Endothelial cell of umbilical vein (primary cell): ENCODE measurements around the gene TYW1. TPM values are rescaled to one million over a fixed set of nuclear protein-coding genes. Genes with fewer than 3 reads are reported as not detected.
"Not testable (repeated sequence)": the region's sequence is repeated elsewhere in the genome, so short reads cannot be mapped to it uniquely, and the experiment has no call there.

Source experiments
- BruUV-seq: library from RNA; stranded (reverse); fragments of 400-500 nt; replicated peaks from 2 replicates; lab custom pipeline; 2021; lab: Mats Ljungman, UMichigan
- CTCF ChIA-PET: fragments of 300-600, 350-600 bp; sonication (Branson Sonifier 250); formaldehyde crosslinking; loops from one replicate; lab custom pipeline; 2021; ENCODE audit warnings: antibody characterized with exemption, inconsistent platforms; lab: Charles Lee
- POLR2A ChIA-PET: fragments of 300-600, 350-600 bp; sonication (Branson Sonifier 250); formaldehyde crosslinking; loops from one replicate; lab custom pipeline; 2021; ENCODE audit warnings: antibody characterized with exemption, inconsistent platforms; lab: Charles Lee
- DNase-seq: peaks from one replicate; pipeline ENCODE4 v3.0.0-alpha.2; 2011; ENCODE audit warnings: low read depth, low spot score
- FAIRE-seq: peaks from 2 replicates; lab custom pipeline; 2011; peaks lifted over from hg19 to GRCh38; lab: Jason Lieb, UNC
- H2AFZ ChIP-seq: 2 replicates; pipeline ENCODE4 v1.6.0; 2012; ENCODE audit warnings: low read depth, low read length, control low read depth, inconsistent platforms
- H3K27ac ChIP-seq: 2 replicates; pipeline ENCODE4 v1.5.1; 2011; ENCODE audit warnings: low read depth, mild to moderate bottlenecking, control low read depth, low read length, moderate library complexity; ENCODE audit not compliant: insufficient read depth
- H3K27me3 ChIP-seq, 2 experiments: 2 replicates each; pipeline versions ENCODE4 v1.6.0 to v1.6.1; 2011; ENCODE audit warnings: low read length in 2 of 2, mixed read lengths in 1 of 2; ENCODE audit not compliant: control insufficient read depth in 2 of 2, insufficient read depth in 2 of 2
- H3K36me3 ChIP-seq, 2 experiments: 2 replicates in 1 of 2; 3 replicates in 1 of 2; pipeline ENCODE4 v1.5.1; 2011; ENCODE audit warnings: low read length in 2 of 2, mild to moderate bottlenecking in 1 of 2, moderate library complexity in 1 of 2; ENCODE audit not compliant: control insufficient read depth in 2 of 2, insufficient read depth in 2 of 2; ENCODE audit errors: extremely low read depth in 1 of 2
- H3K4me1 ChIP-seq: 3 replicates; pipeline ENCODE4 v1.5.1; 2011; ENCODE audit warnings: mild to moderate bottlenecking, low read length; ENCODE audit not compliant: control insufficient read depth, insufficient read depth; ENCODE audit errors: extremely low read depth
- H3K4me2 ChIP-seq: 2 replicates; pipeline ENCODE4 v1.6.1; 2011; ENCODE audit warnings: low read length, control low read depth, mixed read lengths; ENCODE audit not compliant: insufficient read depth
- H3K4me3 ChIP-seq, 3 experiments: fragments of 200-600 bp in 1 of 3; sonication (generic), shearing (Covaris generic) in 1 of 3; replicated peaks in 1 of 3; 2 replicates each; pipeline ENCODE4 v1.5.1; 2011 to 2016; ENCODE audit warnings: control low read depth in 3 of 3, low read length in 3 of 3, mild to moderate bottlenecking in 2 of 3, inconsistent platforms in 1 of 3, low read depth in 1 of 3, moderate library complexity in 1 of 3; ENCODE audit not compliant: insufficient read depth in 1 of 3
- H3K79me2 ChIP-seq: 2 replicates; pipeline ENCODE4 v1.6.0; 2012; ENCODE audit warnings: low read length, inconsistent platforms; ENCODE audit not compliant: control insufficient read depth, insufficient read depth
- H3K9ac ChIP-seq: replicated peaks from 2 replicates; pipeline ENCODE3; 2011; ENCODE audit warnings: low read length, control low read depth; ENCODE audit not compliant: insufficient read depth; ENCODE audit errors: extremely low read depth
- H3K9me1 ChIP-seq: replicated peaks from 3 replicates; pipeline ENCODE4 v1.6.0; 2011; ENCODE audit warnings: mild to moderate bottlenecking, low read length; ENCODE audit not compliant: control insufficient read depth, insufficient read depth; ENCODE audit errors: extremely low read depth
- H3K9me3 ChIP-seq: replicated peaks from 2 replicates; pipeline ENCODE4 v1.5.1; 2012; ENCODE audit warnings: low read length, inconsistent platforms; ENCODE audit not compliant: control insufficient read depth, insufficient read depth
- H4K20me1 ChIP-seq: replicated peaks from 2 replicates; pipeline ENCODE3; 2011; ENCODE audit warnings: mild to moderate bottlenecking, low read length; ENCODE audit not compliant: control insufficient read depth, insufficient read depth; ENCODE audit errors: extremely low read depth
- GATA2 ChIP-seq: IDR thresholded peaks from 2 replicates; pipeline ENCODE4 v1.7.0; 2011; ENCODE audit warnings: low read depth, mild to moderate bottlenecking, moderate library complexity, mixed read lengths, low read length; ENCODE audit not compliant: insufficient read length, insufficient read depth
- JUN ChIP-seq: IDR thresholded peaks from 2 replicates; pipeline ENCODE4 v1.6.1; 2011; ENCODE audit warnings: borderline replicate concordance, low read depth; ENCODE audit not compliant: insufficient read length, insufficient read depth
- MYC ChIP-seq: IDR thresholded peaks from one replicate; pipeline ENCODE4 v1.6.1; 2011; ENCODE audit warnings: mild to moderate bottlenecking, low read depth, low read length
- POLR2A ChIP-seq: IDR thresholded peaks from 2 replicates; pipeline ENCODE4 v1.6.1; 2012; ENCODE audit warnings: low read depth, mild to moderate bottlenecking, control low read depth, low read length
- POLR2AphosphoS5 ChIP-seq: IDR thresholded peaks from 2 replicates; pipeline ENCODE4 v1.6.1; 2012; ENCODE audit warnings: low read depth, mild to moderate bottlenecking, control low read depth, low read length, moderate library complexity; ENCODE audit not compliant: insufficient read depth
- dilution Hi-C: fragments of 300-500 bp; cut with MboI; formaldehyde crosslinking; loops from one replicate; pipeline ENCODE4 v1.15.0; 2019; ENCODE audit warnings: low sequenced_read_pairs; ENCODE audit not compliant: extremely low pct_ligation_motif_present
- intact Hi-C: fragments of 100-400 bp; cut with micrococcal nuclease; formaldehyde crosslinking; loops from one replicate; pipeline ENCODE4 v1.10.0; 2022
- polyA plus RNA-seq, 4 experiments: library from polyadenylated mRNA; depleted of rRNA in 3 of 4; stranded (reverse) in 3 of 4; unstranded in 1 of 4; fragments of >200 nt; gene quantifications; 2 replicates each; pipeline versions ENCODE4 v1.2.1 to v1.2.3, GENCODE V29; 2011 to 2012; ENCODE audit warnings: missing spikeins in 1 of 4
- total RNA-seq: library from RNA; stranded (reverse); gene quantifications from 2 replicates; pipeline ENCODE4 v1.2.3, GENCODE V29; 2021
- TF ChIP-seq, protein P1 (sequence below), 2 donors: IDR thresholded peaks; 1 replicate in 1 of 2; 2 replicates in 1 of 2; pipeline ENCODE4 v1.5.1; 2011; ENCODE audit warnings: low read length in 2 of 2, mild to moderate bottlenecking in 2 of 2, moderate library complexity in 2 of 2, control low read depth in 1 of 2, inconsistent platforms in 1 of 2, low read depth in 1 of 2; ENCODE audit not compliant: insufficient read depth in 1 of 2; ENCODE audit errors: extremely low read depth in 1 of 2

The TYW1 gene
- total and polyA plus RNA-seq, 2 donors (not counting 3 experiments of a cell fraction or from before 2014, with no cell fraction given): 7.7 to 15.9 TPM

DNA sequence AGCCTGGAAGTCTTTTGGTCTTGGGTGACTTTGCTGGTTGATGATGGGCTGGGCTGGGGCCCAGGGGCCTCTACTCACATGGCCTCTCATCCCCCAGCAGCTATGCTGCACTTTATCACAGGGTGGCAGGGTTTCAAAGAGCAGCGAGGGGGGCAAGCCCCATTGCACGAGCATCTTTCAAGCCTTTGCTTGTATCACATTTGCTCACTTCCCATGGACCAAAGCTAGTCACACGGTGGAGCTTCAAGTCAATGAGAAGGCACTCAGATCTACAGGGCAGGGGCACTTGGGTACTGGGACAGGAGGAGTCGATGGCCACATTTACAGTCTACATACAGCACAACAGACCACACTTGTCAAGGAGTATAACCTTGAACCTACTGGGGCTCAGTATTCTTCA is 108.3 kb downstream of the TYW1 start:
- H3K27me3 ChIP-seq, POLR2A ChIA-PET, H4K20me1 ChIP-seq, H3K9ac ChIP-seq, H3K4me3 ChIP-seq, H3K79me2 ChIP-seq, DNase-seq, CTCF ChIA-PET, H2AFZ ChIP-seq, H3K36me3 ChIP-seq, H3K9me3 ChIP-seq, H3K27ac ChIP-seq, FAIRE-seq, intact Hi-C loops, dilution Hi-C loops, H3K4me2 ChIP-seq, H3K4me1 ChIP-seq, BruUV-seq, H3K9me1 ChIP-seq: not testable (repeated sequence)

DNA sequence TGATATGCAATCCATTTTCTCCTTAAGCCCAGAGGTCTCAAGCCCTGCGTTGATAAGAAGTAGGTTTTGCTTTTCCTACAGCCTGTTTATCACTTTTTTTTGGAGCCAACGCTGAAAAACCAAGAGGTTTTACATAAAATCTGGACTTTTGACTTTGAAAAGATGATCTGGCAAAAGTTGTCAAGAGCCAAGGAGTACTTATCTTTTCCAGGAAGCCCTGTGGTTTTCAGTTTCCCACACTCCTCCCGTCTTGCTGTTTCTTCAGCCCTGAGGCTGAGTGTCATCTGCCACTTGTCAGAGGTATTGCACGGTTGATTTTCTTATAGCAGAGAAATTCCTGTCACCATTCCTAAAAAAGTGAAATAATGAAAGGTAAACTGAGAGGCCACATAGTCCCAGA is 108.7 kb downstream of the TYW1 start:
- no peak for FAIRE-seq
- no TSS peak for BruUV-seq
- intact Hi-C loops: no loop called here
- H3K4me1 ChIP-seq: no peaks in the 10 kb centered on the region
- H3K27me3 ChIP-seq: no peaks in the 10 kb centered on the region
- no peak overlapping the region for H3K4me3 ChIP-seq
- no peak overlapping the region for H3K9ac ChIP-seq
- H3K36me3 ChIP-seq: no peaks in the 10 kb centered on the region
- dilution Hi-C loops: no loop called here
- H3K27ac ChIP-seq: no peak overlapping the region
- CTCF ChIA-PET: no interaction called here
- POLR2A ChIA-PET: no interaction called here
- no peak overlapping the region for H3K4me2 ChIP-seq
- H2AFZ ChIP-seq: no peak overlapping the region
- no peak for DNase-seq
- no peaks in the 10 kb centered on the region for H3K9me3 ChIP-seq
- no peaks in the 10 kb centered on the region for H3K79me2 ChIP-seq
- no peaks in the 10 kb centered on the region for H4K20me1 ChIP-seq
- no peak for TF ChIP-seq POLR2A
- TF ChIP-seq JUN: no peak
- TF ChIP-seq MYC: no peak
- TF ChIP-seq GATA2: no peak
- TF ChIP-seq, protein P1, sequence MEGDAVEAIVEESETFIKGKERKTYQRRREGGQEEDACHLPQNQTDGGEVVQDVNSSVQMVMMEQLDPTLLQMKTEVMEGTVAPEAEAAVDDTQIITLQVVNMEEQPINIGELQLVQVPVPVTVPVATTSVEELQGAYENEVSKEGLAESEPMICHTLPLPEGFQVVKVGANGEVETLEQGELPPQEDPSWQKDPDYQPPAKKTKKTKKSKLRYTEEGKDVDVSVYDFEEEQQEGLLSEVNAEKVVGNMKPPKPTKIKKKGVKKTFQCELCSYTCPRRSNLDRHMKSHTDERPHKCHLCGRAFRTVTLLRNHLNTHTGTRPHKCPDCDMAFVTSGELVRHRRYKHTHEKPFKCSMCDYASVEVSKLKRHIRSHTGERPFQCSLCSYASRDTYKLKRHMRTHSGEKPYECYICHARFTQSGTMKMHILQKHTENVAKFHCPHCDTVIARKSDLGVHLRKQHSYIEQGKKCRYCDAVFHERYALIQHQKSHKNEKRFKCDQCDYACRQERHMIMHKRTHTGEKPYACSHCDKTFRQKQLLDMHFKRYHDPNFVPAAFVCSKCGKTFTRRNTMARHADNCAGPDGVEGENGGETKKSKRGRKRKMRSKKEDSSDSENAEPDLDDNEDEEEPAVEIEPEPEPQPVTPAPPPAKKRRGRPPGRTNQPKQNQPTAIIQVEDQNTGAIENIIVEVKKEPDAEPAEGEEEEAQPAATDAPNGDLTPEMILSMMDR (IDR thresholded peaks at IDR 0.05; ENCODE audit: extremely low read depth in 1 of 2, insufficient read depth in 1 of 2, low read depth in 1 of 2, low read length in 2 of 2): no peak
- TF ChIP-seq POLR2AphosphoS5: no peak
- H3K9me1 ChIP-seq: no peaks in the 10 kb centered on the region

DNA sequence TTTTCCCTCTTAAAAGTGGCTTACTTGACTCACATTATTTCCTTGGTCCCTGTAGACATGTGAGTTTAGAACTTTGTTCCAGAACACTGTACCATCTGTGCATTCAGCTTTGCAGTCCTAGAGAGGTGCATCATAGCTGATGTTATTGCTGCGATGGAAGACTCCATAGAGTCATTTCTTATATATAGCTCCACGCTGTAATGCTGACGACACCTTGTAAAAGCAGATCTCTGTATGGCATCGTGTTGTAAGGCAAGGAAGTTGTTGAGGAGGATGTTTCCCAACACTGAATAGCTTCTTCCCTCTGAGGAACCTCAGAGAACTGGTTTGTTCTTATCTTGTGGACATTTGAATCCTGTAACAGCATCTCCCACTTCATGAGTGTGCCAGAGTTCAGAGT is 109.6 kb downstream of the TYW1 start:
- H4K20me1 ChIP-seq, H3K4me1 ChIP-seq, H3K36me3 ChIP-seq, dilution Hi-C loops, H3K79me2 ChIP-seq, H3K27me3 ChIP-seq, H3K27ac ChIP-seq, intact Hi-C loops, POLR2A ChIA-PET, H3K9me3 ChIP-seq, H2AFZ ChIP-seq, H3K4me3 ChIP-seq, DNase-seq, H3K9ac ChIP-seq, H3K9me1 ChIP-seq, BruUV-seq, H3K4me2 ChIP-seq, CTCF ChIA-PET: not testable (repeated sequence)
- peak; percentile 26 for FAIRE-seq
